ENCODE data around the gene GLOD4. TPM values are rescaled to one million over a fixed set of nuclear protein-coding genes. Genes with fewer than 3 reads are reported as not detected.

Gene GLOD4
- total and polyA plus RNA-seq, 10 of the 15 experiments (the other 5 are each of a cell fraction or from before 2014, with no cell fraction given), result 40.8 to 107 (median 81.2) TPM

- TF ChIP-seq ZZZ3 (IDR thresholded peaks at IDR 0.05; ENCODE audit: control insufficient read depth, insufficient read length, low read depth) (no peak), ZNF217 (IDR thresholded peaks at IDR 0.05) (no peak), MTA2 (IDR thresholded peaks at IDR 0.05; ENCODE audit: low read depth) (no peak), CREM (IDR thresholded peaks at IDR 0.05; ENCODE audit: low read depth) (no peak), CEBPB (IDR thresholded peaks at IDR 0.05; ENCODE audit: borderline replicate concordance in 1 of 2, low read depth in 2 of 2, low read length in 2 of 2) (no peak), CBX5 (IDR thresholded peaks at IDR 0.05; ENCODE audit: low read depth) (no peak), NFIC (IDR thresholded peaks at IDR 0.05; ENCODE audit: low read depth, low read length) (no peak), MYB (IDR thresholded peaks at IDR 0.05; ENCODE audit: borderline replicate concordance, low read depth, low read length) (no peak), NRF1 (conservative IDR thresholded peaks at IDR 0.05; ENCODE audit: low read depth, low read length) (no peak), PRDM15 (CRISPR knock-in tag; IDR thresholded peaks at IDR 0.05) (no peak), RBBP5 (conservative IDR thresholded peaks at IDR 0.05) (no peak), MYC (IDR thresholded peaks at IDR 0.05; ENCODE audit: insufficient read depth, insufficient read length, insufficient replicate concordance, low read length, severe bottlenecking) (no peak), PAX5 (IDR thresholded peaks at IDR 0.05; ENCODE audit: borderline replicate concordance, low read depth, low read length) (no peak), NBN (IDR thresholded peaks at IDR 0.05) (no peak), MLLT1 (IDR thresholded peaks at IDR 0.05) (no peak), TCF7 (IDR thresholded peaks at IDR 0.05; ENCODE audit: borderline replicate concordance) (no peak)
- DNase-seq (ENCODE audit: low read depth, low spot score) (no peak), FAIRE-seq (no peak), ATAC-seq (no peak)
- no peak overlapping the region for H3K9ac ChIP-seq (ENCODE audit: control insufficient read depth, insufficient read depth, low read length)
- H3K36me3 ChIP-seq (ENCODE audit: control insufficient read depth in 2 of 2, insufficient read depth in 2 of 2, low read length in 1 of 2), result no peaks in the 10 kb centered on the region
- no peaks in the 10 kb centered on the region; the same call in 1 of the 2 replicates for H3K4me1 ChIP-seq (ENCODE audit: control insufficient read depth, insufficient read depth, low read length)
- H3K27ac ChIP-seq (ENCODE audit: control insufficient read depth, insufficient read depth), result no peak overlapping the region
- ChIA-PET CTCF (no interaction called here), SMC1A (ENCODE audit: uncharacterized antibody, unreplicated experiment) (interaction anchor here (0.6 kb wide), 1 partner anchor 85 kb away, joined by 3 read pairs; no protein-coding TSS in a partner anchor), RAD21 (ENCODE audit: unreplicated experiment) (no interaction called here), POLR2A (interaction anchor here (0.7 kb wide), 1 partner anchor 25 kb away, joined by 4 read pairs; no protein-coding TSS in a partner anchor)
- no peak overlapping the region for H3K4me3 ChIP-seq
- in situ Hi-C loops (cut with MboI), result no loop called here
- intact Hi-C loops (cut with micrococcal nuclease; ENCODE audit: unreplicated experiment), result no loop called here
- no peak overlapping the region for H3K4me2 ChIP-seq (ENCODE audit: control insufficient read depth, insufficient read depth)
- H3K9me3 ChIP-seq (replicated peaks; ENCODE audit: control insufficient read depth, insufficient read depth, low read length), result no peaks in the 10 kb centered on the region
- no peaks in the 10 kb centered on the region for H4K20me1 ChIP-seq (ENCODE audit: control insufficient read depth, insufficient read depth)
- H2AFZ ChIP-seq (ENCODE audit: control insufficient read depth, low read depth, low read length), result no peak overlapping the region
- 72% methylated on average over 16 of the region's 17 CpGs for WGBS (ENCODE audit: insufficient coverage, insufficient replicate concordance, low lambda C conversion rate, missing lambda C conversion rate)
- no peaks in the 10 kb centered on the region for H3K79me2 ChIP-seq (ENCODE audit: control insufficient read depth, insufficient read depth, low read length)
- H3K27me3 ChIP-seq (replicated peaks in 1 of 2; ENCODE audit: control insufficient read depth in 2 of 2, insufficient read depth in 2 of 2, low read length in 1 of 2), result no peaks in the 10 kb centered on the region
- no TSS peak for BruUV-seq (replicated peaks)
Observed at GRCh38 chr17:825216-825615, 43.1 kb upstream of the GLOD4 start.

Data from GM12878 (cell line).